Astrocyte (in vitro differentiated cells and primary cell): Measurements from ENCODE around the gene PAK4. TPM values are rescaled to one million over a fixed set of nuclear protein-coding genes. Genes with fewer than 3 reads are reported as not detected.
A peak's percentile ranks its signal among the peaks of the same experiment; 100 is the strongest.

Experiments
- DNase-seq: peaks from one replicate; pipeline ENCODE4 v3.0.0-alpha.2; 2010; ENCODE audit warnings: low read depth
- FAIRE-seq: peaks from 2 replicates; lab custom pipeline; 2011; peaks lifted over from hg19 to GRCh38; lab: Jason Lieb, UNC
- H2AFZ ChIP-seq: 2 replicates; pipeline ENCODE4 v1.6.0; 2012; ENCODE audit warnings: low read depth, low read length, inconsistent platforms
- H3K27ac ChIP-seq: 2 replicates; pipeline ENCODE4 v1.5.1; 2011; ENCODE audit warnings: low read depth, low read length, inconsistent platforms
- H3K27me3 ChIP-seq: 2 replicates; pipeline ENCODE4 v1.6.0; 2011; ENCODE audit warnings: low read length, inconsistent platforms; ENCODE audit not compliant: insufficient read depth
- H3K36me3 ChIP-seq: 2 replicates; pipeline ENCODE4 v1.5.1; 2011; ENCODE audit warnings: low read length, inconsistent platforms; ENCODE audit not compliant: insufficient read depth
- H3K4me1 ChIP-seq: 2 replicates; pipeline ENCODE4 v1.5.1; 2011; ENCODE audit warnings: low read length, inconsistent platforms; ENCODE audit not compliant: insufficient read depth
- H3K4me2 ChIP-seq: 2 replicates; pipeline ENCODE4 v1.6.0; 2012; ENCODE audit warnings: low read length, inconsistent platforms
- H3K4me3 ChIP-seq: 2 replicates; pipeline ENCODE4 v1.5.1; 2011; ENCODE audit warnings: low read depth, mild to moderate bottlenecking, low read length, inconsistent platforms; ENCODE audit not compliant: insufficient read depth
- H3K79me2 ChIP-seq: 2 replicates; pipeline ENCODE4 v1.6.0; 2012; ENCODE audit warnings: mild to moderate bottlenecking, low read length, inconsistent platforms; ENCODE audit not compliant: insufficient read depth
- H3K9ac ChIP-seq: 2 replicates; pipeline ENCODE4 v1.6.0; 2012; ENCODE audit warnings: mild to moderate bottlenecking, low read length, inconsistent platforms
- H3K9me3 ChIP-seq: 2 replicates; pipeline ENCODE4 v1.5.1; 2012; ENCODE audit warnings: low read depth, mild to moderate bottlenecking, low read length, inconsistent platforms; ENCODE audit not compliant: insufficient read depth
- H4K20me1 ChIP-seq: 2 replicates; pipeline ENCODE4 v1.6.0; 2012; ENCODE audit warnings: low read length, inconsistent platforms; ENCODE audit not compliant: insufficient read depth
- H3K27ac Mint-ChIP-seq: one replicate; pipeline ENCODE4 v1.8.0; 2021; ENCODE audit warnings: mild to moderate bottlenecking, mixed read lengths; ENCODE audit not compliant: unreplicated experiment
- H3K27me3 Mint-ChIP-seq: one replicate; pipeline ENCODE4 v1.8.0; 2021; ENCODE audit warnings: low read depth, mixed read lengths; ENCODE audit not compliant: unreplicated experiment
- H3K36me3 Mint-ChIP-seq: one replicate; pipeline ENCODE4 v1.8.0; 2021; ENCODE audit warnings: low read depth, mixed read lengths; ENCODE audit not compliant: unreplicated experiment
- H3K4me1 Mint-ChIP-seq: one replicate; pipeline ENCODE4 v1.8.0; 2021; ENCODE audit warnings: low read depth, mixed read lengths; ENCODE audit not compliant: unreplicated experiment
- H3K4me3 Mint-ChIP-seq: one replicate; pipeline ENCODE4 v1.8.0; 2021; ENCODE audit warnings: mild to moderate bottlenecking, moderate library complexity, mixed read lengths; ENCODE audit not compliant: unreplicated experiment
- H3K9me3 Mint-ChIP-seq: one replicate; pipeline ENCODE4 v1.8.0; 2021; ENCODE audit warnings: mild to moderate bottlenecking, mixed read lengths; ENCODE audit not compliant: unreplicated experiment
- CTCF ChIP-seq: IDR thresholded peaks from 2 replicates; pipeline ENCODE4 v1.5.1; 2011; ENCODE audit warnings: low read depth, mild to moderate bottlenecking, inconsistent platforms, low read length, moderate library complexity; ENCODE audit not compliant: insufficient read depth
- EZH2 ChIP-seq: IDR thresholded peaks from 2 replicates; pipeline ENCODE4 v1.6.1; 2012; ENCODE audit warnings: mild to moderate bottlenecking, low read length, inconsistent platforms; ENCODE audit not compliant: insufficient read depth
- total RNA-seq: library from RNA; stranded (reverse); gene quantifications from 2 replicates; pipeline ENCODE4 v1.2.1, GENCODE V29; 2021

PAK4 gene
- total RNA-seq, 1 donor from 2014 or later = 48.0 TPM

- H3K27me3 Mint-ChIP-seq = no peaks in the 10 kb centered on the region
- H3K4me1 Mint-ChIP-seq = peaks cover 33% of the 10 kb centered on the region
- peak overlapping the region; percentile 27 for H3K4me3 Mint-ChIP-seq
- Histone ChIP-seq H4K20me1 (peaks cover 72% of the 10 kb centered on the region), H2AFZ (no peak overlapping the region), H3K27ac (no peak overlapping the region), H3K4me1 (peaks cover 17% of the 10 kb centered on the region), H3K27me3 (no peaks in the 10 kb centered on the region), H3K9ac (no peak overlapping the region), H3K4me2 (no peak overlapping the region), H3K79me2 (peaks cover 68% of the 10 kb centered on the region), H3K9me3 (no peaks in the 10 kb centered on the region), H3K36me3 (no peaks in the 10 kb centered on the region), H3K4me3 (no peak overlapping the region)
- FAIRE-seq (no peak), DNase-seq (no peak)
- TF ChIP-seq EZH2 = no peak
- TF ChIP-seq CTCF = no peak
- H3K36me3 Mint-ChIP-seq = peaks cover 13% of the 10 kb centered on the region
- H3K9me3 Mint-ChIP-seq = no peaks in the 10 kb centered on the region
- no peak overlapping the region for H3K27ac Mint-ChIP-seq
These were observed 29.6 kb downstream of the PAK4 start for GRCh38 chr19:39155114-39155700.

- Histone ChIP-seq H3K79me2 (peaks cover 68% of the 10 kb centered on the region), H3K4me3 (no peak overlapping the region), H3K9ac (no peak overlapping the region), H3K27me3 (no peaks in the 10 kb centered on the region), H3K36me3 (no peaks in the 10 kb centered on the region), H3K4me1 (peaks cover 17% of the 10 kb centered on the region), H3K27ac (no peak overlapping the region), H3K4me2 (no peak overlapping the region), H4K20me1 (peaks cover 73% of the 10 kb centered on the region), H2AFZ (no peak overlapping the region), H3K9me3 (no peaks in the 10 kb centered on the region)
- Mint-ChIP-seq H3K9me3 (no peaks in the 10 kb centered on the region), H3K27ac (no peak overlapping the region), H3K4me1 (peaks cover 37% of the 10 kb centered on the region), H3K36me3 (peaks cover 12% of the 10 kb centered on the region), H3K4me3 (peak overlapping the region; percentile 31), H3K27me3 (no peaks in the 10 kb centered on the region)
- no peak for DNase-seq
- no peak for FAIRE-seq
- TF ChIP-seq EZH2 = no peak
- TF ChIP-seq CTCF = no peak
These were observed 30.2 kb downstream of the PAK4 start for GRCh38 chr19:39155741-39156140.

- no peak overlapping the region for H2AFZ ChIP-seq
- no peak for FAIRE-seq
- H3K4me1 ChIP-seq = peaks cover 17% of the 10 kb centered on the region
- H4K20me1 ChIP-seq = peaks cover 76% of the 10 kb centered on the region
- peak overlapping the region; percentile 82 for H3K4me2 ChIP-seq
- Mint-ChIP-seq H3K4me3 (peak overlapping the region; percentile 66), H3K4me1 (peaks cover 33% of the 10 kb centered on the region), H3K27ac (no peak overlapping the region), H3K9me3 (no peaks in the 10 kb centered on the region), H3K36me3 (peaks cover 12% of the 10 kb centered on the region), H3K27me3 (no peaks in the 10 kb centered on the region)
- DNase-seq = peak; percentile 20
- H3K9ac ChIP-seq = peak overlapping the region; percentile 46
- H3K36me3 ChIP-seq = no peaks in the 10 kb centered on the region
- TF ChIP-seq EZH2 (no peak), CTCF (no peak)
- H3K79me2 ChIP-seq = peaks cover 69% of the 10 kb centered on the region
- no peaks in the 10 kb centered on the region for H3K9me3 ChIP-seq
- H3K27ac ChIP-seq = no peak overlapping the region
- peak overlapping the region; percentile 33 for H3K4me3 ChIP-seq
- no peaks in the 10 kb centered on the region for H3K27me3 ChIP-seq
These were observed 31.0 kb downstream of the PAK4 start for GRCh38 chr19:39156326-39157230.
